Rectal smooth muscle tissue (tissue), 1 donor: ENCODE measurements around the gene UVRAG.

Source experiments
- H3K27ac ChIP-seq: one replicate; pipeline ENCODE4 v1.7.0; 2013; ENCODE audit warnings: low read depth, low read length, inconsistent platforms
- H3K27me3 ChIP-seq: one replicate; pipeline ENCODE4 v1.7.0; 2013; ENCODE audit warnings: low read length; ENCODE audit not compliant: control insufficient read depth, insufficient read depth
- H3K36me3 ChIP-seq: one replicate; pipeline ENCODE4 v1.7.0; 2013; ENCODE audit warnings: low read length; ENCODE audit not compliant: control insufficient read depth, insufficient read depth
- H3K4me1 ChIP-seq: one replicate; pipeline ENCODE4 v1.7.0; 2013; ENCODE audit warnings: low read length; ENCODE audit not compliant: control insufficient read depth, insufficient read depth
- H3K4me3 ChIP-seq: one replicate; pipeline ENCODE4 v1.7.0; 2013; ENCODE audit warnings: low read length
- H3K9ac ChIP-seq: one replicate; pipeline ENCODE4 v1.7.0; 2013; ENCODE audit warnings: low read length

Gene UVRAG

GRCh38 chr11:75777461-75778110, 37.4 kb upstream of the UVRAG start:
- no peaks in the 10 kb centered on the region for H3K36me3 ChIP-seq
- no peaks in the 10 kb centered on the region for H3K4me1 ChIP-seq
- no peak overlapping the region for H3K9ac ChIP-seq
- H3K27me3 ChIP-seq = no peaks in the 10 kb centered on the region
- H3K4me3 ChIP-seq = no peak overlapping the region
- H3K27ac ChIP-seq = no peak overlapping the region

DNA sequence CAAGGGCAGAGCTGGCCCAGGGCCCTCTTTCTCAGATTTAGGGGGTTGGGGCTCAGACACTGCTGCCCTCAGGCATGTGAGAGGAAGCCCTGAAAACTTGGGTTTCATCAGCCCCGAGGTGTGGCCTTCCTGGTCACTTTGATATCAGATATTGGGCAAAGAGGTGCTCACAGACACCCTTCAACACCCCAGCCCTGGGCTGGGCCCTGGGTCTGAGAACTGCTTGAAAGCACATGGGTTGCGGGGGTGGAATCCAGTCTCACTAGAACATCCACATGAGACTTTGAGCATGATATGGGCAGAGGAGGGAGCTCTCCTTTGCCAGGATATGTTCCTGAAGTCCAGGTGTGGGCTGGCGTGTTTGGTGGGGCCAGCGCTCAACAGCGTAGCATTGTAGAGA, 36.0 kb upstream of the UVRAG start:
- Histone ChIP-seq H3K4me1 (no peaks in the 10 kb centered on the region), H3K9ac (no peak overlapping the region), H3K36me3 (no peaks in the 10 kb centered on the region), H3K27me3 (no peaks in the 10 kb centered on the region), H3K4me3 (no peak overlapping the region), H3K27ac (no peak overlapping the region)

DNA sequence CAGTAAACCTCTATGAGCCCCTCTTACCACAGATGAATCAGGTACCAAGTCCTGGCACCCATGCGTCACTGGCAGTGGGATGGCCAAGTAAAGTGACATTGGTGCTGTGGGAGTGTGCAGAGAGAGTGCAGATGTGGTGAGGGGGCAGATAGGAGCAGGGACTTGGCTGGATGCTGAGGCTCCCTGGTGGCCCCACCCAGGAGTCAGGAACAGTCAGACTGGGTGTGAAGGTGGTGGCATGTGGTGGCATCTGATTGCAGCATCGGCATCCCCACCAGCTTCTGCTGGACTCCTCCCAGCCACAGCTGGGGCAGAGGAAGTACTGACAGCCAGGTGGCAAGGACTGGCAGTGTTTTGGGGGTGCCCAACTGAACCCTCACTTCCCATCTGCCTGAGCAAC, 35.0 kb upstream of the UVRAG start:
- Histone ChIP-seq H3K27me3 (no peaks in the 10 kb centered on the region), H3K4me1 (no peaks in the 10 kb centered on the region), H3K9ac (no peak overlapping the region), H3K4me3 (no peak overlapping the region), H3K27ac (no peak overlapping the region), H3K36me3 (no peaks in the 10 kb centered on the region)

DNA sequence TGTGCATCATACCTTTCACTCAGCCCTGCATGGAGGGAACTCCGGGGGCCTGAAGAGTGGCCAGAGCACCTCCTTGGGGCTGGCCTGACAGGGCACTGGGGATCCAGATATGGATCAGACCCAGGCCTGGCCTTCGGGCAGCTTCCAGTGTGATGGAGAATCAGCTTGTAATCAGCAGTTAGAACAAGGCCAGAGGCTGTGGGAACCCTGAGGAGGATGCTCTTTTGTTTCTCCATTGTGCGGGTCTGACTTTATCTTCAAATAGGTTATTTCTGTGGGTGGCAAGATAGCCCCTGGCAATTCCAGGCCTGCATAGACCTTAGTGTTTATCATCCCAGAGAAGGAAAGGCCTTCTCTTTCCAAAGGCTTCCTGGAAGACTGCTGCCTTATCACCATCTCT, 34.1 kb upstream of the UVRAG start:
- H3K27me3 ChIP-seq = no peaks in the 10 kb centered on the region
- no peaks in the 10 kb centered on the region for H3K4me1 ChIP-seq
- no peak overlapping the region for H3K9ac ChIP-seq
- H3K4me3 ChIP-seq = no peak overlapping the region
- H3K36me3 ChIP-seq = no peaks in the 10 kb centered on the region
- H3K27ac ChIP-seq = no peak overlapping the region

- Histone ChIP-seq H3K27me3 (no peaks in the 10 kb centered on the region), H3K4me1 (no peaks in the 10 kb centered on the region), H3K4me3 (no peak overlapping the region), H3K27ac (no peak overlapping the region), H3K9ac (no peak overlapping the region), H3K36me3 (no peaks in the 10 kb centered on the region)
These were observed 33.7 kb upstream of the UVRAG start for GRCh38 chr11:75781296-75781695.

DNA sequence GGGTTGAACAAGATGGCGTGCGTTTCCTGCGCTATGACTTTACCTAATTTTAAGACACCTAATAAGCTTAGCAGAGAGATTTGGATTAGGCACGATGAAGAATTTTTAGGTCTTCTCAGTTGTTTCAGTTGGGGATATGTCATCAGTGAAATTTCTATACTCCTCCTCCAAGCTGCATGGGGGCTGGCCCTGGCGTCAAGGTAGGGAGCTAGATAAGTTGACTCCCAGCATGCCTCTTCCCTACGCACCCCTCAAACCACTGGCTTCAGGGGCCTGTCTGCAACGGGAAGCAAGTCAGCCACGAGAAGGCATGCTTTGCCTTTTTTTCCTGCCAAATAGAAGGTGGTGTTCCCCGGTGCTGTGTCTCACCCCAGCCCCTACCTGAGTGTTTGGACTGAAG, 33.2 kb upstream of the UVRAG start:
- Histone ChIP-seq H3K4me3 (no peak overlapping the region), H3K9ac (no peak overlapping the region), H3K27me3 (no peaks in the 10 kb centered on the region), H3K4me1 (no peaks in the 10 kb centered on the region), H3K27ac (no peak overlapping the region), H3K36me3 (no peaks in the 10 kb centered on the region)

- Histone ChIP-seq H3K27ac (no peak overlapping the region), H3K9ac (no peak overlapping the region), H3K4me1 (no peaks in the 10 kb centered on the region), H3K36me3 (no peaks in the 10 kb centered on the region), H3K4me3 (no peak overlapping the region), H3K27me3 (no peaks in the 10 kb centered on the region)
These were observed 32.3 kb upstream of the UVRAG start for GRCh38 chr11:75782540-75783263.

DNA sequence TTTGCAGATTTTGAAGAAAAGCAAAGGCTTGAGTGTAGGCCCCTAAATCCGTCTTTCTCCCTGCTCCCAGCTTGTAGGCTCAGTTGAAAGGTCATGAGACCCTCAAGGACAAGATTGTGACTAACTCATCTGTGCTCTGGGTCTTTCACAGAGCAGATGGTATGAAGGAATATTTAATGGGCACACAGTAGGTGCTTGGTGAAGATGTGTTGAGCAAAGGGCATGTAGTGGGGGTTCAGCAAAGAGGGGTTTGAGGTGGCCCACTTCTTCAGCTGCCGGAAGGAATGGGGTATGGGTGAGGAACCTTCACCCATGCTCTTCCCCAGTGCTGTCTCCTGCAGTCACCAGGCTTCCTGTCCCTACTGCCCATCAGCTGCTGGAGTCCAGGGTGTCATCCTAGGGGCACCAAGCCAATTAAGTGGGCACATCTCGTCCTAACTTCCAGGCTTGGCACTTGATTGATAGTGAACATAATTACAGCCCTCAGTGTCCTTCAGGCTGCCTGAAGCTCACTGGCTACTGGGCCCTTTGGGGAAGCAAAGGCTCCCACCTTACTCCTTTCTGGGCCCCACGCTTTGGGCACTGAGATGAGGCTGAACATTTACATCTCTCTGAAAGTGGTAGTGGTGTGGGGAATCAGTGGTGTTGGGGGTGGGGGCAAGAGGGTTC, 31.5 kb upstream of the UVRAG start:
- H3K27me3 ChIP-seq = no peaks in the 10 kb centered on the region
- H3K4me1 ChIP-seq = no peaks in the 10 kb centered on the region
- H3K36me3 ChIP-seq = no peaks in the 10 kb centered on the region
- H3K27ac ChIP-seq = no peak overlapping the region
- no peak overlapping the region for H3K4me3 ChIP-seq
- no peak overlapping the region for H3K9ac ChIP-seq

DNA sequence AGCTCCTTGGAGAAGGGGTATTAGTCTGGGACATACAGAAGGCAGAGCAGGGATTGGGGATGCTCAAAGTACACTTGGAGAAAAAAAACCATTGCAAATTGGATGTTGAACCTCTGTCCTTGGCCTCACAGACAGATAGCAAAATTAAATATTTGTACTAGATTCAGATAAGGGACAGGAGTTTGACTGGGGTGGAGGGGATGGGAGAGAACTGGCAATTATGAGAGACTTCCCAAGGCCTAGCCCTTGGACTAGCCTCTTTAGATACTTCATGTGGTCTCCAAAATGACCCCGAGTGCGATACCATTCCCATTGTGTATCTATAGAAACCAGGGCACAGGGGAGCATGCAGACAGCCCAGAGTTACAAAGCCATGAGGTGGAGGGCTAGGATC, 30.9 kb upstream of the UVRAG start:
- Histone ChIP-seq H3K4me3 (no peak overlapping the region), H3K9ac (no peak overlapping the region), H3K36me3 (no peaks in the 10 kb centered on the region), H3K27me3 (no peaks in the 10 kb centered on the region), H3K27ac (no peak overlapping the region), H3K4me1 (no peaks in the 10 kb centered on the region)

- H3K4me1 ChIP-seq = no peaks in the 10 kb centered on the region
- no peaks in the 10 kb centered on the region for H3K36me3 ChIP-seq
- no peak overlapping the region for H3K4me3 ChIP-seq
- no peaks in the 10 kb centered on the region for H3K27me3 ChIP-seq
- no peak overlapping the region for H3K27ac ChIP-seq
- no peak overlapping the region for H3K9ac ChIP-seq
These were observed 30.5 kb upstream of the UVRAG start for GRCh38 chr11:75784506-75784905.

GRCh38 chr11:75785187-75785586, 29.8 kb upstream of the UVRAG start:
- H3K27me3 ChIP-seq = no peaks in the 10 kb centered on the region
- H3K4me1 ChIP-seq = no peaks in the 10 kb centered on the region
- H3K4me3 ChIP-seq = no peak overlapping the region
- no peaks in the 10 kb centered on the region for H3K36me3 ChIP-seq
- H3K9ac ChIP-seq = no peak overlapping the region
- H3K27ac ChIP-seq = no peak overlapping the region

DNA sequence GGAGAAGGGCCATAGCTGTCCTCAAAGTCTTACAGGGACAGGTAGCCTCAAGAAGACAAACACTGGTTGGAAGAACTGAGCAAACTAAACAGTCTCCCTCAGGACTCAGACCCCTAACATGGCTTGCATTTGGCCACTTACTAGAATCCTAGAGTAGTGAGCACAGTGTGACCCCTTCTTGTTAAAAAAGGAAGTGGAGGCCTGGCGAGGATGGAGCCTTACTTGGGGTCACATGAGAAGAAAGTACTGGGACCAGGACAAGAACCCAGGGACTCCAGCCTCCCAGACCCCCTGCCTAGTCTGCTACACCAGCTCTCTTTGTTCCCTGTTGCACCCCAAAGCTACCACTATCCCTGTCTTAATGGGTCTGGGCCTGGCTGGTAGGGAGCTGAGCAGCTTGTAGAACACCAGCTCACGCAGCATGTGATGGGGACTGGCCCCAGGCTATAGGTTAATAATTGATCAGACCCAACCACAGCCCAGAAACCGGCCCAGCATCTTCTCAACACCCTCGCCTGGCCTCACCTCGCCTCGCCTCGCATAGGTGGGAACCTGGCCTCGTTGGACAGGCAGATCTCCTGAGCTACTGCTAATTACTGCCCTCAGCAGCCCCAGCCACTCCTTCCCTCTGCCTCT, 28.8 kb upstream of the UVRAG start:
- no peaks in the 10 kb centered on the region for H3K36me3 ChIP-seq
- no peak overlapping the region for H3K27ac ChIP-seq
- no peak overlapping the region for H3K4me3 ChIP-seq
- no peak overlapping the region for H3K9ac ChIP-seq
- no peaks in the 10 kb centered on the region for H3K27me3 ChIP-seq
- no peaks in the 10 kb centered on the region for H3K4me1 ChIP-seq
